HG03442 (cell line): Measurements from ENCODE around the gene GRIK3.
"Not testable (repeated sequence)": the region's sequence is repeated elsewhere in the genome, so short reads cannot be mapped to it uniquely, and the experiment has no call there.

Source experiments
- ATAC-seq: cut with Tn5 transposase; IDR thresholded peaks from one replicate; pipeline ENCODE4 v1.9.1; 2021; ENCODE audit warnings: mild to moderate bottlenecking, moderate library complexity; ENCODE audit not compliant: unreplicated experiment

GRIK3 gene

DNA sequence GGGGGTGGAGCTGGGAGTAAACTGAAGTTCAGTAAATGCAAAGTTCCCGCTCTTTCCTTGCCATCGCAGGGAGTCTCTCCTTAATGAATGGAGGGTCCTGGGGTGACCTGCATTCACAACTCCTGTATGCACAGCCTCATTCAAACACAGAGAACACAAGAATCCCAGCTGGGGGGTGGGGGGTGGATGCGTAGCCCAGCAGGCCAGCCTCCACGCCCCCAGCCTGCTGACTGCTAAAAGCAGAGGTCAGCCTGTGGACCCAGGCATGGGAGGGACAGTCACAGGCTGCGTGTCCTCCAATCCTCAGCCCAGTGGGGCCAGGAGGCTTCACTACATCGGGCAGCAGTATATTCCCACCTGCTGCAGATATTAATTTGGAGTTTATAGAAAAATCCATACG lies 263.1 kb downstream of the GRIK3 start:
- no peak for ATAC-seq

- ATAC-seq = no peak
Measured at GRCh38 chr1:36769886-36770830, 264.2 kb downstream of the GRIK3 start.

DNA sequence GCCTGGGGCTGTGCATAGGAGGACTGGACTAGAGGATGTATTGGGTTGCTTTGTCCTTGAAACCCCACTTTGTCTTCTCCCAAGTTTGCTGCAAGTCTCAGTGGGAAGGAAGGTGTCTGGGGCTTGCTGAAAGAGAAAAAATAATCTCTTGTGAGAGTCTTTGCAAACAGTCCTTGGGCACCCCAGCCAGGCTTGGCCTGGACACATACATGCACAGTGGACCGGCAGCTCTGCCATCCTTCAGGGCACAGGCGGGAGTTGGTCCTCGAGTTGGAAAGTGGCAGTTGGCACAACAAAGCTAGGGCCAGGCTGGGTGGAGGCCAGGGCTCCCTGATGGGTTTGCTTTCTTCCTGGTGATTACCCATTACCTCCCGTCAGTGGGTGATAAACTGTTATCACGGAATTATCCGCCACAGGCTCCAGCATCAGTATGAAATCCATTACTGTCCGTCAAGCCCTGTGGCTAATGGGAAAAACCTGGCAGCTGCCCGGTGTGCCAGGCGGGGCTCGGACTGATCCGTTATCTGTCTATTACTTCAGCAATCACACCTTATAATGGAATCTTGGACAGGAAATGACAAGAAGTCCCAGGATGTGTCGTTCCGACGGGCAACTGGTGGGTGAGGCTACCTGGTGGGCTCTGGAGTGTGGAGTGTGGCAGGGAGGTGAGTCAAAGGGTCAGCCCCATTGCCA lies 265.7 kb downstream of the GRIK3 start:
- ATAC-seq = no peak

DNA sequence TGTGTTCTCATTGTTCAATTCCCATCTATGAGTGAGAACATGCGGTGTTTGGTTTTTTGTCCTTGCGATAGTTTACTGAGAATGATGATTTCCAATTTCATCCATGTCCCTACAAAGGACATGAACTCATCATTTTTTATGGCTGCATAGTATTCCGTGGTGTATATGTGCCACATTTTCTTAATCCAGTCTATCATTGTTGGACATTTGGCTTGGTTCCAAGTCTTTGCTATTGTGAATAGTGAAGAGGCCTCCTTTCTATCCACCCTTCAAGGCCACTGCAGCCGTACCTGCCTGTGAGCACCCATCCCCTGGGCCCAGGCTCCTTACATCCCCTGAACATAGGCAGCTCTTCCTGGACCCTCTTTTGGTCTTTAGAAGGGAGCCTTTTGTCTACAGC lies 266.9 kb downstream of the GRIK3 start:
- not testable (repeated sequence) for ATAC-seq

GRCh38 chr1:36766481-36766880 lies 267.8 kb downstream of the GRIK3 start:
- no peak for ATAC-seq

- no peak for ATAC-seq
Measured at GRCh38 chr1:36765785-36766300, 268.5 kb downstream of the GRIK3 start.

DNA sequence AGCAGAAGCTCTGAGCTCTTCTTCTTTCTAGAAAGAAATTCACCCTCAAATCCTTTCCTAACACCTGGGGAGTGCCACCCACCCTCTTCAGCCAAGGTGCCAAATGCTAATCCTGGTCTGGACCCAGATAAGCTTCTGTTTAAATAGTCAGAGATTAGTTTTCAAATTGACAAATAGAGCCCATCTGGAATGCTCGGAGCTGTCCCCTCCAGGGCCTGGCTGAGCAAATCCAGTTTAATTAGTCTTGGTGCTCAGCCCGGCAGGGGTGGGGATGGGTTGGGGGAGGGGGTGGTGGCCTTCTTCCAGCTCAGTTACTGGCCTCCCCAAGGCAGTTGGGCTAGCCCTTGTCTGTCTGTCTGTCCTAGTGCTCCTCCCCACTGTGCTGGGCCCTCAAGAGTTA lies 269.5 kb downstream of the GRIK3 start:
- ATAC-seq = no peak

DNA sequence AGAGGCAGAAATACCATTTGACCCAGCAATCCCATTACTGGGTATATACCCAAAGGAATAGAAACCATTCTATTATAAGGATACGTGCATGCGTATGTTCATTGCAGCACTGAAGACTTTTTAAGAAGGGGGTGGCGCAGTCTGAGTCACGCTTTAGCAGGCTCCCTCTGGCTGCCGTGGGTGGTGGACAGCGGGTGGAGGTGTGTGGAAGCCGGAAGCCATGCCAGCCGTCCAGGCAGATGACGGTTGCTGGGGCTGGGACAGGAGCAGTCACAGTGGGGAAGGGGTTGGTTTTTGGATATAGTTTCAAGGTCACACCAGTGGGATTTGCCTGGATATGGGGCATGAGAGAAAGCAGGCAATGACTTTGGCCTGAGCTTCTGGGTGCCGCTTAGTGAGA lies 270.5 kb downstream of the GRIK3 start:
- ATAC-seq = no peak

GRCh38 chr1:36762174-36762573 lies 272.1 kb downstream of the GRIK3 start:
- ATAC-seq = no peak

GRCh38 chr1:36761113-36761512 lies 273.2 kb downstream of the GRIK3 start:
- ATAC-seq = no peak

DNA sequence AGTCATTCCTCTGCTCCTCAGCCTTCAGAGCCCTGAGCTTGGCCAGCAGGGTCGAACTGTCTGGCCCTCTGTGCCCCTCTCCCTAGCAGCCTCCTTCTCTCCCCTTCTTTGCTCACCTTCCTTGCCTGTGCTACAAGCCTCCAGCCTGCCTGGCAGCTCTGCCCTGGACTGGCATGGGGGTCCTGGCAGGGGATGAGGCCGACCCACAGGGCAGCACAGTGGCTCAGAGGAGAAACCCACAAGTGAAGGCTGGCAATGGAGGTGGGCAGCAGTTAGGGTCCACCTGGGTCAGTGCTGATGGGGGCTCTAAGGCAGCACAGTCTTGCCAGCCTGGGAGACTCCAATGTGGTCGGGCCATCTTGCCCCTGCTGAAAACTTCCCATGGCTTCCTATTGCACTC lies 274.2 kb downstream of the GRIK3 start:
- no peak for ATAC-seq

- ATAC-seq = no peak
Measured at GRCh38 chr1:36759355-36759754, 275.0 kb downstream of the GRIK3 start.

- no peak for ATAC-seq
Measured at GRCh38 chr1:36755303-36756230, 278.7 kb downstream of the GRIK3 start.

DNA sequence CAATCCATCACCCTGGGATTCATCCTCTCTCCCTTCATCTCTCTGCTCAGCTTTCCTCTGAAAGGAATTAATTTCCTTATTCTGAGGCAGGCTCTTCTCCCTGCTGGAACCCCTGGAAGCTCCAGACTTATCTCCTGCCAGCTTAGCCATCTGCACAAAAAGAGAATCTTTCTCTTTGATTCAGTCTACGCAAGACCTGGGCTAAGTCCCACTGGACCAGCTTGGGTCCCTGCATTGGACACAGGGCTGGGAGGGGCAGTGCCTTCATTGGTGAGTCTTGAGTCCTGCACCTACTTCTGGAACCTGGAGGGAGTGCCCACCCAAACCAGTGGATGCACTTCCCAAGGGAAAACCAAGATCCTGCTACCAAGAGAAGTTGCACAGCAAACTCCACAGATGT lies 279.9 kb downstream of the GRIK3 start:
- ATAC-seq = no peak

DNA sequence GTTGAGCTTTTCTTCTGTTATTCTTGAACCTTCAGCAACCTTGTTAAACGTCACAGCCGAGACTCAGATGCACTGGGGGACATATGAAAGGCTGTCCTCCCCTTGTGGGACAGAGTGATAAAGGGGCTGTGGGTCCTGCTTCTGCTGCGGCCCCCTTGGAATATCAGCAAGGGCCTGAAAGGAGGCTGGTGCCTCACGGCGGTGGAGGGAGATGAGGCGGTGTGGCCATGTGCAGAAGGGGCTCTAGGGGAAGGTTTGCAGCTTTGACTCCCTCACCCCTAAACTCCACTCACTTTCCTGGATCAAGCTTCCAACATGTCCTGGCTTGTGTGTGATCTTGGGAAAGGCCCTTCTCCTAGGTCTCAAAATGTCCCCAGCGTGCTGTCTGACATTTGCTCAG lies 280.9 kb downstream of the GRIK3 start:
- no peak for ATAC-seq

GRCh38 chr1:36752891-36753361 lies 281.4 kb downstream of the GRIK3 start:
- ATAC-seq = no peak

GRCh38 chr1:36752431-36752830 lies 281.9 kb downstream of the GRIK3 start:
- ATAC-seq = no peak

GRCh38 chr1:36751525-36751924 lies 282.8 kb downstream of the GRIK3 start:
- no peak for ATAC-seq

DNA sequence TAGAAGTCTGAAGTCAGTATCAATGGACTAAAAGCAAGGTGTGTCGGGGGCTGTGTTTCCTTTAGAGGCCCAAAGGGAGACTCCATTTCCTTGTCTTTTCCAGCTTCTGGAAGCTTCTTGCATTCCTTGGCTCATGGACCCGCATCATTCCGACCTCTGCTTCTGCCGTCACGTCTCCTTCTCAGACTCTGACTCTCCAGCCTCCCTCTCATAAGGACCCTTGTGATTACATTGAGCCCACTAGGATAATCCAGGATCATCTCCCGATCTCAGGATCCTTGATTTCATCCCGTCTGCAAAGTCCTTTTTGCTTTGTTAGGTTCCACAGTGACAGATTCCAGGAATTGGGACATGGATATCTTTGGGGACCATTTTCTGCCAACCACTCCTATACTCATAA lies 285.8 kb downstream of the GRIK3 start:
- no peak for ATAC-seq
